Type B pancreatic cell (in vitro differentiated cells): ENCODE data around the gene LRRC8D. TPM values are rescaled to one million over a fixed set of nuclear protein-coding genes. Genes with fewer than 3 reads are reported as not detected.

ENCODE experiments used
- DNase-seq: peaks from one replicate; pipeline ENCODE4 v3.0.0; 2021; ENCODE audit warnings: mixed read lengths; ENCODE audit not compliant: unreplicated experiment; ENCODE audit errors: extremely low spot score
- H3K27ac Mint-ChIP-seq: 2 replicates; pipeline ENCODE4 v1.8.0; 2021; ENCODE audit warnings: mild to moderate bottlenecking, mixed read lengths
- H3K27me3 Mint-ChIP-seq: 2 replicates; pipeline ENCODE4 v1.8.0; 2021; ENCODE audit warnings: mixed read lengths
- H3K36me3 Mint-ChIP-seq: 2 replicates; pipeline ENCODE4 v1.8.0; 2021; ENCODE audit warnings: mixed read lengths
- H3K4me1 Mint-ChIP-seq: one replicate; pipeline ENCODE4 v1.8.0; 2021; ENCODE audit warnings: mixed read lengths; ENCODE audit not compliant: unreplicated experiment
- H3K4me3 Mint-ChIP-seq: 2 replicates; pipeline ENCODE4 v1.8.0; 2021; ENCODE audit warnings: mild to moderate bottlenecking, mixed read lengths
- H3K9me3 Mint-ChIP-seq: 2 replicates; pipeline ENCODE4 v1.8.0; 2021; ENCODE audit warnings: mixed read lengths
- total RNA-seq: library from RNA; stranded (reverse); gene quantifications from 2 replicates; pipeline ENCODE4 v1.2.1, GENCODE V29; 2021; ENCODE audit warnings: low replicate concordance
- TF ChIP-seq, protein P1 (sequence below): fragments of 200-600 bp; sonication (generic); conservative IDR thresholded peaks from 2 replicates; pipeline ENCODE4 v1.5.0; 2021; ENCODE audit warnings: antibody characterized with exemption, mild to moderate bottlenecking

Gene LRRC8D
- total RNA-seq, 1 donor from 2014 or later: 31.1 TPM

DNA sequence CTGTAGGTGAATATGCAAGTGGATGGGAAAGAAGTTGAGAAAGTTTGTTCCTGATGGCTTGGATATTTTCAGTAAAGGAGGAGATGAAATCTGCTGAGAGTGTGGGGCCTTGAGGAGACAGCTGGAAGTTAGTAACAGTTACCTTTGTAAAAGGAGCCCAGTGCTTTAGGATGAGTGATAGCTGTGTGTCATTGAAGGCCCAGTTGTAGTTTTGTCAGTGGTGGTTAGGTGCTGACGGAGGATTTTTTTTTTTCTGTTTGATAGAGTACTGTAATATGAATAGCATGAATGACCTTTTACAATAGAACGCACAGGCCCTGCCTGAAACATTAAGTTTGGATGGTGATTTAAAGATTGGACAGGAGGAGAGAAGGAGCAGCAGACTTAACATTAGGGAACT lies 33.3 kb downstream of the LRRC8D start:
- H3K4me3 Mint-ChIP-seq: no peak overlapping the region
- TF ChIP-seq, protein P1, sequence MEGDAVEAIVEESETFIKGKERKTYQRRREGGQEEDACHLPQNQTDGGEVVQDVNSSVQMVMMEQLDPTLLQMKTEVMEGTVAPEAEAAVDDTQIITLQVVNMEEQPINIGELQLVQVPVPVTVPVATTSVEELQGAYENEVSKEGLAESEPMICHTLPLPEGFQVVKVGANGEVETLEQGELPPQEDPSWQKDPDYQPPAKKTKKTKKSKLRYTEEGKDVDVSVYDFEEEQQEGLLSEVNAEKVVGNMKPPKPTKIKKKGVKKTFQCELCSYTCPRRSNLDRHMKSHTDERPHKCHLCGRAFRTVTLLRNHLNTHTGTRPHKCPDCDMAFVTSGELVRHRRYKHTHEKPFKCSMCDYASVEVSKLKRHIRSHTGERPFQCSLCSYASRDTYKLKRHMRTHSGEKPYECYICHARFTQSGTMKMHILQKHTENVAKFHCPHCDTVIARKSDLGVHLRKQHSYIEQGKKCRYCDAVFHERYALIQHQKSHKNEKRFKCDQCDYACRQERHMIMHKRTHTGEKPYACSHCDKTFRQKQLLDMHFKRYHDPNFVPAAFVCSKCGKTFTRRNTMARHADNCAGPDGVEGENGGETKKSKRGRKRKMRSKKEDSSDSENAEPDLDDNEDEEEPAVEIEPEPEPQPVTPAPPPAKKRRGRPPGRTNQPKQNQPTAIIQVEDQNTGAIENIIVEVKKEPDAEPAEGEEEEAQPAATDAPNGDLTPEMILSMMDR: no peak
- no peaks in the 10 kb centered on the region for H3K9me3 Mint-ChIP-seq
- DNase-seq: no peak
- H3K4me1 Mint-ChIP-seq: peaks cover 3% of the 10 kb centered on the region
- no peak overlapping the region for H3K27ac Mint-ChIP-seq
- H3K27me3 Mint-ChIP-seq: no peaks in the 10 kb centered on the region
- H3K36me3 Mint-ChIP-seq: peaks cover 7% of the 10 kb centered on the region

DNA sequence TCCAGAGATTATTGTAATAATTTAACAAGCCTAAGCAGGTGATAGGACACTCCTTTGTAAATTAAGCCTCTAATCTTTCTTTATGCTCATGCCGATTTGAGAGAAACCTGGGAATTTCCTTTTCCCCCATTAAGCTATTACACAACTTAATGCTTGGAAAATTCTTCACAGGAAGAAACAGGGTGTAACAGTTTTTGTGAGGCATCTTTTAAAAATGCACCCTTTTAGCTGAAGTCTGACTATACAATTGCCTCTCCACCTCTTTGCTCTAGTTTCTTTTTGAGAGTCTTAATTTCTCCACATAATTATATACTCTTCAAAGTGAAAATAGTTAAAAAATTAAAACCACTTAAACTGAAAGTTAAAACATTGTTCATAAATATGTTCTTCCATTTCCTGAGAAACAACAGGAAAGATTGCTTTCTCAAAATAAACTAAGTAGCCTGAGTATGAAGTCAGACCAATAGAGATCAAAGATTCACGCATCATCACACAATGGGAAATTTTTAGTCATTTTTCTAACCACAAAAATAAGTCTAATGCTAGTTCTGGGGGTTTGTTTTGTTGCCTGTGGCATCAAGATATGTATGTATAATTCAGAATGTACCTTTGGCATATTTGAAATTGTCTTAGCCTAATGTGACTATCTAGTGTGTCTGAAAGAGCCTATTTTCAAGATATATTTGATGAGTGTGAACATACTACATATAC lies 34.7 kb downstream of the LRRC8D start:
- Mint-ChIP-seq H3K9me3 (no peaks in the 10 kb centered on the region), H3K36me3 (peaks cover 4% of the 10 kb centered on the region), H3K27ac (no peak overlapping the region), H3K27me3 (no peaks in the 10 kb centered on the region), H3K4me1 (peaks cover 7% of the 10 kb centered on the region), H3K4me3 (no peak overlapping the region)
- TF ChIP-seq, protein P1: no peak
- DNase-seq: no peak

DNA sequence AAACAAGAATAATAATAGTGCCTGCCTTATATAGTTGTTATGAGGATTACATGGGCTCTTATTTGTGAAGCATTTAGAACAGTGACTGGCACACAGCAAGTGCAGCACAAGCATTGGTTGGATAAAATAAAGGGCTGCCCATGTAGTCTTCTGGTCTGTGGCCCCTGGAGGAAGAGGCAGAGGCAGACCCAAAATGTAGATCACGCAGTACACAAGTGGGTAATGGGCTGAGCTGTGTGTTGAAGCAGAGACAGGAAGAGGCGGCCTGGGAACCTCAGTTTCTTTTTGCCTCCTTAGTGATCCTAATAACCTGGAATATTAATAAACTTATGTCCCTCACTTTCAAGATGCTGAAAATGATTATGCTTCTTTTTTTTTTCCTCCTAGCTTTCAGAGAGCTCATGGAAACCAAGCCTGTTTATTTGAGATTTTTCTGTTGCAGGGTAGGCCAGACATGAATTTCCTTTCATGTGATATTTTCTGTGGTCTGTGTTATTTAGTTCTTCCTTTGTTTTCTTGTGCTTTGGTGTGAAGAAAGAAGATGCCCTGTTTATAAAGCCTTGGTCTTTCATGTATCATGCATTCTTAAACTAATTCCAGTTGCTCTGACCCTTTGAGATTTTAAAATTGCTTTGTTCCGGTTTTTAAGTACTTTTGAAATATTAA lies 42.5 kb downstream of the LRRC8D start:
- no peak for DNase-seq
- H3K27me3 Mint-ChIP-seq: no peaks in the 10 kb centered on the region
- H3K4me3 Mint-ChIP-seq: no peak overlapping the region
- TF ChIP-seq, protein P1: no peak
- no peak overlapping the region for H3K27ac Mint-ChIP-seq
- H3K36me3 Mint-ChIP-seq: peaks cover 13% of the 10 kb centered on the region
- no peaks in the 10 kb centered on the region for H3K9me3 Mint-ChIP-seq
- peaks cover 11% of the 10 kb centered on the region for H3K4me1 Mint-ChIP-seq

DNA sequence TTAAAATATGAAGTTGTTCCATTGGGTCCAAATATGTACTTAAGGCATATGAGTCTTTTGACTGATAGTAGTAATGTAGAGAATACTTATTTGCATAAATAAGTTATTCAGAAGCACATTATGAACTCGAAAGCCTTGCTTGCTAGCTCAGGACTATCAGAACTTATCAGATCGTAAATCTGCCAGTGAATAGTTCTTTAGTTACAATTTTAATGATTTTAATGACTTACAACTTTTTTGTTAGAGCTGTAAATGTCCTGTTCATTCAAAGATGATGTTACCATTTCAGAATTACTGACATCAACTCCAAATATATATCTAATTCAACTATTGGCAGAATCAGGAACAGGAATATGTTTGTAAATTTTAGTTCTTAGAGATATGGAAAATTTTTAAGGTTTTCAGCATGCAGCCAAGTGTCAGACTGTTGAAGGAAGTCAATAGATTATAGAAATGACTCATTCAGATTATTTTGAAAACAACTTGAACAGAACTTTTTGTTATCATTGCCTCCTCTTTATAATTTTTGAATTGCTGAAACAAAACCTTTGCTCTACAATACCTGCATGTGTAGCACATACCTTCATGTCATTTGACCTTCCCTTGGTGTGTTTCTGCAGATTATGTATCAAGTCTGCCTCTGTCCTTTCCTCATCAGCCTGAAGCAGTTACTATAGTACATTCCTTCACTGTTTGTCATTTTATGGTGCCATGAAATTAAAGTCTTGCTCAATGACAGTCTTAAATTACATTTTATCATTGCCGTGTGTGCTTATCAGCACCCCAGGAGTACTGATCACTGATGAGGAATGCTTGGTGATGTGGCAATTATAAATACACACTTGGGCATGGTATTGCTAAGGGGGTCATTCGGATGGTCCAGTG lies 44.9 kb downstream of the LRRC8D start:
- DNase-seq: no peak
- peak overlapping the region; percentile 23 for H3K27ac Mint-ChIP-seq
- no peaks in the 10 kb centered on the region for H3K9me3 Mint-ChIP-seq
- TF ChIP-seq, protein P1: no peak
- peaks cover 8% of the 10 kb centered on the region for H3K4me1 Mint-ChIP-seq
- H3K27me3 Mint-ChIP-seq: no peaks in the 10 kb centered on the region
- peaks cover 27% of the 10 kb centered on the region for H3K36me3 Mint-ChIP-seq
- no peak overlapping the region for H3K4me3 Mint-ChIP-seq

DNA sequence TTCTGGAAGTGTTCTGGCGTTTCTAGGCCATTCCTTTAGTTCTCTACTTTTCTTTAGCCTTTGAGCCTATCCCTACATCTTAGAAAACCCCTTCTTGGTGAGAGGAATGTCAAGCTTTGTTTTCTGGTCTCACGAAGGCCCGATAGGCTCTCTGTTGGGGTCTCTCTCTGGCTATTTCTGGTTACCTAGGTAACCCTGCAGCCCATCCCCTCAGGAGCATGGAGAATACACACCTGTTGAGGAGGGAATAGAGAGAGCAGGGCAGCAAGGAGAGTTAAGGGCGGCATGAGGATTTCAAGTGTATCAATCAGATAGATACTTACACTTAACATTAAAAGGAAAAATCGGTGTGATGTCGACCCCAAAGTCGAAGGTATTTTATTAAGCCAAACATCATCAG lies 45.7 kb downstream of the LRRC8D start:
- TF ChIP-seq, protein P1: no peak
- no peaks in the 10 kb centered on the region for H3K27me3 Mint-ChIP-seq
- H3K36me3 Mint-ChIP-seq: peaks cover 32% of the 10 kb centered on the region
- H3K4me1 Mint-ChIP-seq: peaks cover 12% of the 10 kb centered on the region
- no peaks in the 10 kb centered on the region for H3K9me3 Mint-ChIP-seq
- DNase-seq: no peak
- no peak overlapping the region for H3K27ac Mint-ChIP-seq
- H3K4me3 Mint-ChIP-seq: no peak overlapping the region
